B cell (primary cell): ENCODE results near the gene MAN1A1. TPM values are rescaled to one million over a fixed set of nuclear protein-coding genes. Genes with fewer than 3 reads are reported as not detected.

ENCODE experiments used
- ATAC-seq: fragments of 200-7000 bp; cut with Tn5 transposase; one replicate; pipeline ENCODE4 v1.10.0; 2021; ENCODE audit warnings: low read depth, mild to moderate bottlenecking, moderate number of reproducible peaks, moderate library complexity
- CTCF ChIA-PET: fragments of 350-600 bp; sonication (Branson Sonifier 250); formaldehyde crosslinking; loops from one replicate; lab custom pipeline; 2021; ENCODE audit warnings: antibody characterized with exemption, inconsistent platforms; lab: Charles Lee
- POLR2A ChIA-PET: fragments of 350-600 bp; sonication (Branson Sonifier 250); formaldehyde crosslinking; loops from one replicate; lab custom pipeline; 2021; ENCODE audit warnings: antibody characterized with exemption; lab: Charles Lee
- DNase-seq: peaks from one replicate; pipeline ENCODE4 v3.0.0; 2013
- H2AFZ ChIP-seq: 2 replicates; pipeline ENCODE4 v1.6.1; 2012; ENCODE audit warnings: mild to moderate bottlenecking, low read depth, low read length; ENCODE audit not compliant: insufficient read depth, poor library complexity, severe bottlenecking
- H3K27ac ChIP-seq, 2 donors: 1 replicate in 1 of 2; 2 replicates in 1 of 2; pipeline ENCODE4 v1.5.1; 2012 to 2013; ENCODE audit warnings: low read length in 2 of 2, mild to moderate bottlenecking in 2 of 2, moderate library complexity in 1 of 2
- H3K27me3 ChIP-seq, 4 experiments: fragments of 200-600 bp in 1 of 4; sonication (generic) in 1 of 4; replicated peaks in 1 of 4; 1 replicate in 2 of 4; 2 replicates in 2 of 4; pipeline versions ENCODE4 v1.6.1 to v1.7.0; 2013 to 2016; ENCODE audit warnings: low read length in 3 of 4, mild to moderate bottlenecking in 2 of 4, mixed read lengths in 1 of 4, moderate library complexity in 1 of 4; ENCODE audit not compliant: insufficient read depth in 4 of 4, control insufficient read depth in 3 of 4; ENCODE audit errors: control extremely low read depth in 1 of 4
- H3K36me3 ChIP-seq, 2 experiments: replicated peaks in 1 of 2; 1 replicate in 1 of 2; 2 replicates in 1 of 2; pipeline versions ENCODE4 v1.6.1 to v1.7.1; 2013; ENCODE audit warnings: low read length in 1 of 2; ENCODE audit not compliant: insufficient read depth in 2 of 2, control insufficient read depth in 1 of 2; ENCODE audit errors: control extremely low read depth in 1 of 2, extremely low read depth in 1 of 2
- H3K4me1 ChIP-seq, 2 donors: fragments of 200-600 bp in 1 of 2; sonication (generic) in 1 of 2; 1 replicate in 1 of 2; 2 replicates in 1 of 2; pipeline versions ENCODE4 v1.5.1 to v1.6.1; 2013 to 2017; ENCODE audit warnings: low read length in 2 of 2; ENCODE audit not compliant: control insufficient read depth in 2 of 2, insufficient read depth in 2 of 2
- H3K4me2 ChIP-seq: replicated peaks from 2 replicates; pipeline ENCODE3; 2012; ENCODE audit warnings: mild to moderate bottlenecking, low read depth, low read length; ENCODE audit not compliant: poor library complexity, severe bottlenecking
- H3K4me3 ChIP-seq, 5 experiments: fragments of 200-600 bp in 1 of 5; sonication (generic) in 1 of 5; 1 replicate in 3 of 5; 2 replicates in 2 of 5; pipeline versions ENCODE4 v1.5.1 to v1.7.0; 2011 to 2016; ENCODE audit warnings: low read length in 4 of 5, mild to moderate bottlenecking in 4 of 5, low read depth in 2 of 5, control low read depth in 1 of 5, moderate library complexity in 1 of 5; ENCODE audit not compliant: insufficient read depth in 1 of 5; ENCODE audit errors: control extremely low read depth in 1 of 5, extremely low read depth in 1 of 5
- H3K79me2 ChIP-seq: fragments of 200-600 bp; sonication (generic); one replicate; pipeline ENCODE4 v1.6.0; 2016; ENCODE audit warnings: low read length; ENCODE audit not compliant: control insufficient read depth, insufficient read depth
- H3K9ac ChIP-seq: fragments of 200-600 bp; sonication (generic); 2 replicates; pipeline ENCODE4 v1.6.1; 2017; ENCODE audit warnings: mild to moderate bottlenecking, low read length, moderate library complexity
- H3K9me3 ChIP-seq, 3 donors: one replicate each; pipeline versions ENCODE4 v1.6.1 to v1.7.1; 2013; ENCODE audit warnings: low read length in 2 of 3; ENCODE audit not compliant: control insufficient read depth in 2 of 3, insufficient read depth in 1 of 3; ENCODE audit errors: control extremely low read depth in 1 of 3
- H4K20me1 ChIP-seq: 2 replicates; pipeline ENCODE4 v1.6.0; 2012; ENCODE audit warnings: mild to moderate bottlenecking, low read length; ENCODE audit not compliant: insufficient read depth, control insufficient read depth, poor library complexity, severe bottlenecking
- H3K27ac Mint-ChIP-seq: one replicate; pipeline ENCODE4 v1.8.0; 2021; ENCODE audit warnings: mixed read lengths
- H3K27me3 Mint-ChIP-seq: one replicate; pipeline ENCODE4 v1.8.0; 2021; ENCODE audit warnings: mixed read lengths
- H3K4me1 Mint-ChIP-seq: one replicate; pipeline ENCODE4 v1.8.0; 2021; ENCODE audit warnings: mixed read lengths
- H3K4me3 Mint-ChIP-seq: one replicate; pipeline ENCODE4 v1.8.0; 2021; ENCODE audit warnings: mixed read lengths
- H3K9me3 Mint-ChIP-seq: one replicate; pipeline ENCODE4 v1.8.0; 2022; ENCODE audit warnings: mixed read lengths; ENCODE audit not compliant: insufficient read depth
- EZH2 ChIP-seq: IDR thresholded peaks from 2 replicates; pipeline ENCODE4 v1.6.1; 2012; ENCODE audit warnings: borderline replicate concordance, low read depth, mild to moderate bottlenecking, moderate library complexity, low read length; ENCODE audit not compliant: insufficient read depth, poor library complexity, severe bottlenecking
- WGBS: methylation state at CpG from one replicate; pipeline ENCODE4 v1.1.5; 2013; ENCODE audit warnings: missing lambda C conversion rate; ENCODE audit not compliant: insufficient coverage; 5-methylcytosine and 5-hydroxymethylcytosine counted together
- intact Hi-C: fragments of 100-400 bp; cut with micrococcal nuclease; formaldehyde crosslinking; loops from one replicate; pipeline ENCODE4 v1.10.0; 2022
- polyA plus RNA-seq: library from polyadenylated mRNA; depleted of rRNA; stranded (reverse); fragments of >200 nt; gene quantifications from 2 replicates; pipeline ENCODE4 v1.2.3, GENCODE V29; 2012
- total RNA-seq, 2 donors: library from RNA; stranded (reverse); fragments of 120-200 nt in 1 of 2; gene quantifications; 1 replicate in 1 of 2; 2 replicates in 1 of 2; pipeline versions ENCODE4 v1.2.3 to v1.2.4, GENCODE V29; 2013 to 2022
- TF ChIP-seq, protein P1 (sequence below): fragments of 200-600 bp; IDR thresholded peaks from one replicate; pipeline ENCODE4 v1.8.0; 2022; ENCODE audit warnings: antibody characterized with exemption, mild to moderate bottlenecking

MAN1A1 gene
- total and polyA plus RNA-seq, 2 donors (not counting 1 experiment from before 2014, with no cell fraction given) = 5.1 to 31.7 TPM

DNA sequence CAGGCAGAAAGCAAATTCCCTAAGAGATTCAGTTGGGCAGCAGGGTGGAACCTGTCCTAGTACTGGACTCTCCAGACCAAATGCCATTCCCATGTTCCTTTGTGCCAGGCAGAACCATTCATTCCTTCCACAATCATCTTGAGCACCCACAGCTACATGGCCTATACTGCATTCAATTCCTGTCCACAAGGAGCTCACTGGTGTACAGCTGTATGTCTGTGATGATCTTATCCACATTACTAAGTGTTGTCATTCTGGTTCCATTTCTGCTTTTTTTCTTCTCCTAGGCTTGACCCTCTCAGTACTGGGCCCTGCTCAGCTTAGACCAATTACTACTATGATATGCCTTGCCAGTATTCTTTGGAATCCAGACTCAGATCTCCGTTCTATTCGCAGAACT, 27.5 kb downstream of the MAN1A1 start:
- no peak for TF ChIP-seq EZH2
- ChIA-PET CTCF (interaction anchor here (1.6 kb wide), 1 partner anchor 12 kb away, joined by 8 read pairs; no protein-coding TSS in a partner anchor), POLR2A (no interaction called here)
- no peaks in the 10 kb centered on the region for H3K4me1 ChIP-seq
- no peaks in the 10 kb centered on the region for H3K9me3 ChIP-seq
- no peaks in the 10 kb centered on the region for H3K36me3 ChIP-seq
- intact Hi-C loops = no loop called here
- WGBS = no CpG with 5 or more reads among the region's 2 CpGs
- Mint-ChIP-seq H3K27ac (no peak overlapping the region), H3K9me3 (no peaks in the 10 kb centered on the region), H3K4me3 (no peak overlapping the region), H3K4me1 (no peaks in the 10 kb centered on the region), H3K27me3 (no peaks in the 10 kb centered on the region)
- no peaks in the 10 kb centered on the region for H3K27me3 ChIP-seq
- peaks cover 61% of the 10 kb centered on the region for H3K79me2 ChIP-seq
- H3K27ac ChIP-seq = no peak overlapping the region
- no peak overlapping the region for H3K9ac ChIP-seq
- H3K4me3 ChIP-seq = no peak overlapping the region
- no peak overlapping the region for H3K4me2 ChIP-seq
- no peaks in the 10 kb centered on the region for H4K20me1 ChIP-seq
- no peak for ATAC-seq
- DNase-seq = no peak
- H2AFZ ChIP-seq = no peak overlapping the region

DNA sequence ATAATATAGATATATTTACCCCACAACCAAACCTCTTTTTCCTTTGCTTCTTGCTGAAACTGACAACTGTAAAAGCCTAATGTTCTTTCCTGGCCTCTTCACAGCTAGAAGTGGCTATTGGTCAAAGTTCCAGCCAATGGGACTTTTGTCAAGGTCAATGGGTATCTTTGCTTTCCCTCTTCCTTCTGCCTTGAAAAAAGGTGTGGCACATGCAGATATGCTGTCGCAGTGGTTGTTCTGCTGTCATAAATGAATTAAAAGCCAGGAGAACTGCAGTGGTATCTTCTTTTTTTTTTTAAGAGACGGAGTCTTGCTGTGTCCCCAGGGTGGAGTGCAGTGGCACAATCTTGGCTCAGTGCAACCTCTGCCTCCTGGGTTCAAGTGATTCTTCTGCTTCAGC, 29.9 kb downstream of the MAN1A1 start:
- no peak overlapping the region for H2AFZ ChIP-seq
- no peaks in the 10 kb centered on the region for H4K20me1 ChIP-seq
- H3K79me2 ChIP-seq = peaks cover 42% of the 10 kb centered on the region
- Mint-ChIP-seq H3K4me1 (peaks cover 11% of the 10 kb centered on the region), H3K27ac (no peak overlapping the region), H3K27me3 (no peaks in the 10 kb centered on the region), H3K9me3 (no peaks in the 10 kb centered on the region), H3K4me3 (no peak overlapping the region)
- H3K9ac ChIP-seq = no peak overlapping the region
- DNase-seq (no peak), ATAC-seq (no peak)
- H3K4me3 ChIP-seq = no peak overlapping the region
- no peak overlapping the region for H3K4me2 ChIP-seq
- no peaks in the 10 kb centered on the region for H3K36me3 ChIP-seq
- 100% methylated on average over 2 of the region's 2 CpGs for WGBS
- H3K27ac ChIP-seq = no peak overlapping the region
- peaks cover 6 to 7% of the 10 kb centered on the region in 2 donors for H3K4me1 ChIP-seq
- POLR2A ChIA-PET = no interaction called here
- TF ChIP-seq, protein P1, sequence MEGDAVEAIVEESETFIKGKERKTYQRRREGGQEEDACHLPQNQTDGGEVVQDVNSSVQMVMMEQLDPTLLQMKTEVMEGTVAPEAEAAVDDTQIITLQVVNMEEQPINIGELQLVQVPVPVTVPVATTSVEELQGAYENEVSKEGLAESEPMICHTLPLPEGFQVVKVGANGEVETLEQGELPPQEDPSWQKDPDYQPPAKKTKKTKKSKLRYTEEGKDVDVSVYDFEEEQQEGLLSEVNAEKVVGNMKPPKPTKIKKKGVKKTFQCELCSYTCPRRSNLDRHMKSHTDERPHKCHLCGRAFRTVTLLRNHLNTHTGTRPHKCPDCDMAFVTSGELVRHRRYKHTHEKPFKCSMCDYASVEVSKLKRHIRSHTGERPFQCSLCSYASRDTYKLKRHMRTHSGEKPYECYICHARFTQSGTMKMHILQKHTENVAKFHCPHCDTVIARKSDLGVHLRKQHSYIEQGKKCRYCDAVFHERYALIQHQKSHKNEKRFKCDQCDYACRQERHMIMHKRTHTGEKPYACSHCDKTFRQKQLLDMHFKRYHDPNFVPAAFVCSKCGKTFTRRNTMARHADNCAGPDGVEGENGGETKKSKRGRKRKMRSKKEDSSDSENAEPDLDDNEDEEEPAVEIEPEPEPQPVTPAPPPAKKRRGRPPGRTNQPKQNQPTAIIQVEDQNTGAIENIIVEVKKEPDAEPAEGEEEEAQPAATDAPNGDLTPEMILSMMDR = no peak
- no peak for TF ChIP-seq EZH2
- no peaks in the 10 kb centered on the region for H3K9me3 ChIP-seq
- intact Hi-C loops = no loop called here
- CTCF ChIA-PET = no interaction called here
- H3K27me3 ChIP-seq = no peaks in the 10 kb centered on the region
